PC-9 (cell line): ENCODE data around the gene VGLL4.

Source experiments
- CTCF ChIP-seq: fragments of 200-600 bp; sonication (generic); conservative IDR thresholded peaks from 2 replicates; pipeline ENCODE4 v1.6.1; 2017; ENCODE audit warnings: mixed run types, antibody characterized with exemption, mild to moderate bottlenecking, moderate library complexity
- EZH2 ChIP-seq: fragments of 200-600 bp; sonication (generic); IDR thresholded peaks from 2 replicates; pipeline ENCODE4 v1.8.0; 2017; ENCODE audit warnings: antibody characterized with exemption, low read depth

GRCh38 chr3:11530153-11530721 lies 113.5 kb downstream of the VGLL4 start:
- TF ChIP-seq CTCF, result no peak
- TF ChIP-seq EZH2, result no peak
